GM12873 (cell line): ENCODE data around the gene TRPM3.

Source experiments
- TF ChIP-seq, protein P1 (sequence below): IDR thresholded peaks from 2 replicates; pipeline ENCODE4 v1.5.1; 2012; ENCODE audit warnings: low read depth, mild to moderate bottlenecking, moderate library complexity, low read length, control low read depth; ENCODE audit not compliant: insufficient read depth; ENCODE audit errors: missing control alignments

Gene TRPM3

GRCh38 chr9:70975821-70976220 lies 145.6 kb downstream of the TRPM3 start:
- TF ChIP-seq, protein P1, sequence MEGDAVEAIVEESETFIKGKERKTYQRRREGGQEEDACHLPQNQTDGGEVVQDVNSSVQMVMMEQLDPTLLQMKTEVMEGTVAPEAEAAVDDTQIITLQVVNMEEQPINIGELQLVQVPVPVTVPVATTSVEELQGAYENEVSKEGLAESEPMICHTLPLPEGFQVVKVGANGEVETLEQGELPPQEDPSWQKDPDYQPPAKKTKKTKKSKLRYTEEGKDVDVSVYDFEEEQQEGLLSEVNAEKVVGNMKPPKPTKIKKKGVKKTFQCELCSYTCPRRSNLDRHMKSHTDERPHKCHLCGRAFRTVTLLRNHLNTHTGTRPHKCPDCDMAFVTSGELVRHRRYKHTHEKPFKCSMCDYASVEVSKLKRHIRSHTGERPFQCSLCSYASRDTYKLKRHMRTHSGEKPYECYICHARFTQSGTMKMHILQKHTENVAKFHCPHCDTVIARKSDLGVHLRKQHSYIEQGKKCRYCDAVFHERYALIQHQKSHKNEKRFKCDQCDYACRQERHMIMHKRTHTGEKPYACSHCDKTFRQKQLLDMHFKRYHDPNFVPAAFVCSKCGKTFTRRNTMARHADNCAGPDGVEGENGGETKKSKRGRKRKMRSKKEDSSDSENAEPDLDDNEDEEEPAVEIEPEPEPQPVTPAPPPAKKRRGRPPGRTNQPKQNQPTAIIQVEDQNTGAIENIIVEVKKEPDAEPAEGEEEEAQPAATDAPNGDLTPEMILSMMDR = no peak

DNA sequence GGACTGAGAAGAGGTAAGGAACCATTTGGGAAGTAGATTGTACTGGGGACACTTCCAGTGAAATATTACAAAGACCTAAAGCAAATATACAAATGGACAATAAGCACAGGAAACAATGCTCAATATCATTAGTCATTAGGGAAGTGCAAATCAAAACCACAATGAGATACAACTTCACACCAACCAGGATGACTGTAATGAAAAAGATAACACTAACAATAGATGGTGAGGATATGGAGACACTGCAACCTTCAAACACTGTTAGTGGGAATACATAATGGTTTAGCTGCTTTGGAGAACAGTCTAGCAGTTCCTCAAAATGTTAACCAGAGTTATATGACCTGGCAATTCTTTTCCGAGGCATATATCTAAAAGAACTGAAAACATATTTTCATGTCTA lies 149.7 kb downstream of the TRPM3 start:
- TF ChIP-seq, protein P1 = no peak

DNA sequence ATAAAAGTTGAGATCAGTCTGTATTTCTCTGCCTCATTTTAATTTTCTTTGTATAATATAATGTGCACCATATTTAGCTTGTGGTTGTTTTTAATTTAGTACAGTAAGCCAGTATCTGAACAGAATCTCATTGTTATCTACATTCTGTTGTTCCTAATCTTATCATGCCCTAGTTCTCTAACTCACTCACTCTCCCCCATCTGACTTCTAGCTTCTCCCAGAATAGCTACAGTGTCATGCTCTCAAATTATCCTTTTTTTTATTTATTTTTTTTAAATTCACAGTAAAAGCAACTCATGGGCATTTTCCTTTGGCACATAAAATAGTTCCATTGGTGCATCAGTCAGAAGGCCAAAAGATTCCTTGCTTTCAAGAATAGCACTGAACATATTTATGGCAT lies 156.6 kb downstream of the TRPM3 start:
- TF ChIP-seq, protein P1 = no peak

DNA sequence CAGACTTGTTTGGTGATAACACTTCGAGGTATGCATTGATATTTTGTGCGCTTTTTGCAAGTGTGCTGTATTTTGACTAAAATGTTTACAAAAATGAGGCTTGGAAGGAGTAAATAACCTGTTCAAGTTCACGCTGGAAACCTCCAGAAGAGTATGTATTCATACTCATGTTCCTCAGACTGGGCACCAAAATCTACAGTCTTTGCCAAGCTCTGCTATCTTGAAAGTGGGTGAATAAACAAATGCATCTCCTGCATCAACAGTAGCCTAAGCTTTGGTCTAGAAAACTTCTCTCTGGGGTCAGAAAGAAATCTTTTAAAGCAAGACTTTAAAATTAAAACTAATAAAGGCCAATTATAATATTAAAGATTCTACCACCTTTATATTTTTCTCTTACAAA lies 157.9 kb downstream of the TRPM3 start:
- TF ChIP-seq, protein P1 = no peak

DNA sequence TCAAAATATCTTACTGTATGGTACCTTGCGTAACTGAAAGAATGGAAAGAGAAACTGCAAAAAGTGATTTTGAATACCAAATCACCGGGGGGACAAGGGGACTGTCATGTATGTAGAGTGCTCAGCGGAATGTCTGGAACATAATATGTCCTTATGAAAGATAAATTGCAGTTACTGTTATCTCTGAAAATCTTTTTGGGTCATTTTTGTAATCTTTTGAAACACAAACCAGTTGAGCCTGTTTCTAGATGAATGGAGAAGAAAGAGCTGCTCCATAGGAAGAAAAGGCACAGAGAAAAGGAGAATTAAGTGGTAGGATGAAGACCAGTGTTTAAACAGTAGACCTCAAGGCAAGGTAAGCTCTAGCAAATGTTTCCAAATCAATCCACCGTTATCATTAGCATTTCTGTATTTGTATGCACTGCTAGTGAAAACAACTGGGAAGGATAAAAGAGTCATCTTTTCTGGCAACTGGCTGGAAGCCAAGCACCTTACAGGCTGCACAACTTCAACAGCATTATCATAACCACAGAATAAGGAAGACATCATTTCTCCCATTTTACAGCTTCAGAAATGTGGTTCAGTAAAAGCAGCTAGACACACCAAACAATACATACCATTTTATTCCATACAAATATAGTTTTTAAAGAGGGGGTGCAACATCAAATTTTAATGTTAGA lies 158.5 kb downstream of the TRPM3 start:
- TF ChIP-seq, protein P1 = no peak

DNA sequence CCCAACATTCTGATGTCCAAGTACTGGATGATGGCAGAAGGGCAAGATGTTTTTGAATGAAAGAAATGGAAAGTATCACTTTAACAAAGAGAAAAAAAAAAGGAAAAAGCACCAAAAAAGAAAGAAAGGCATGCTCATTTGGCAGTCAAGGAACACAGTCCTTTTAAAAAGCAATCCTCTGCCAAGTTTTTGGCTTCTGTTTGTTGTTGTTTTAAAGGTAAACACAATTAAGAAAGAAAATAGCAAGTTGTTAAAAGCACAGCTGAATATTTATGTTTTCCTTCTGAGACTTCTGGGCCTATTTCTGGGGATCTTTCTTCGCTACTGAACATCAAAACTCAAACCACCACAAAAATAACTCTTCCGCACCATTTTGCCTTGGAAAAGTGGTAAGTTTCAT lies 162.1 kb downstream of the TRPM3 start:
- TF ChIP-seq, protein P1 = no peak

- TF ChIP-seq, protein P1 = no peak
Observed at GRCh38 chr9:70954596-70955143, 166.8 kb downstream of the TRPM3 start.
